K562 (cell line): Measurements from ENCODE around the gene BMI1. TPM values are rescaled to one million over a fixed set of nuclear protein-coding genes. Genes with fewer than 3 reads are reported as not detected.

ENCODE experiments used
- GATAD2B ChIP-seq: fragments of 450-650 bp; IDR thresholded peaks from 2 replicates; pipeline ENCODE4 v1.6.1; 2017; ENCODE audit warnings: mild to moderate bottlenecking, borderline replicate concordance
- SAFB2 ChIP-seq: fragments of 200-400 bp; formaldehyde crosslinking; IDR thresholded peaks from 2 replicates; pipeline ENCODE4 v1.6.1; 2018; ENCODE audit warnings: borderline replicate concordance, low read length, low read depth, moderate library complexity; ENCODE audit not compliant: severe bottlenecking
- TSC22D4 ChIP-seq: fragments of 450-650 bp; IDR thresholded peaks from 2 replicates; pipeline ENCODE4 v1.6.1; 2016; ENCODE audit warnings: missing genetic modification characterization, missing biosample characterization, control low read depth
- YY1 ChIP-seq, 3 experiments: IDR thresholded peaks; 2 replicates each; pipeline ENCODE4 v1.6.1; 2011; ENCODE audit warnings: low read length in 2 of 3, mild to moderate bottlenecking in 2 of 3, moderate library complexity in 2 of 3, borderline replicate concordance in 1 of 3, control low read depth in 1 of 3, low read depth in 1 of 3; ENCODE audit not compliant: insufficient read depth in 3 of 3, insufficient replicate concordance in 2 of 3, control insufficient read depth in 1 of 3, insufficient read length in 1 of 3; ENCODE audit errors: extremely low read depth in 1 of 3
- polyA plus RNA-seq, 8 experiments: library from polyadenylated mRNA; depleted of rRNA in 4 of 8; stranded (reverse) in 5 of 8; unstranded in 3 of 8; fragments of >200 nt; fragmentation: Nextera tagmentation in 2 of 8; fragmentation: Illumina TruSeq in 1 of 8; extraction: Ambion mirVana in 2 of 8; extraction: Trizol in 1 of 8; gene quantifications; 2 replicates each; pipeline versions ENCODE4 v1.2.1 to v1.2.3, GENCODE V29; 2011 to 2014; ENCODE audit warnings: inconsistent platforms in 1 of 8, missing spikeins in 1 of 8
- total RNA-seq, 7 experiments: library from RNA; depleted of rRNA in 6 of 7; stranded (reverse); fragments of >200 nt in 6 of 7; fragmentation: Illumina TruSeq in 2 of 7; extraction: Trizol in 2 of 7; gene quantifications; 2 replicates each; pipeline versions ENCODE4 v1.2.1 to v1.2.3, GENCODE V29; 2011 to 2021; ENCODE audit warnings: low replicate concordance in 1 of 7
- TF ChIP-seq, protein P1 (sequence below): fragments of 450-650 bp; IDR thresholded peaks from 2 replicates; pipeline ENCODE4 v1.6.1; 2016; ENCODE audit warnings: mild to moderate bottlenecking, moderate library complexity

Gene BMI1
- total and polyA plus RNA-seq, 9 of the 15 experiments (the other 6 are each of a cell fraction or from before 2014, with no cell fraction given) = 21.4 to 103 (median 70.8) TPM

DNA sequence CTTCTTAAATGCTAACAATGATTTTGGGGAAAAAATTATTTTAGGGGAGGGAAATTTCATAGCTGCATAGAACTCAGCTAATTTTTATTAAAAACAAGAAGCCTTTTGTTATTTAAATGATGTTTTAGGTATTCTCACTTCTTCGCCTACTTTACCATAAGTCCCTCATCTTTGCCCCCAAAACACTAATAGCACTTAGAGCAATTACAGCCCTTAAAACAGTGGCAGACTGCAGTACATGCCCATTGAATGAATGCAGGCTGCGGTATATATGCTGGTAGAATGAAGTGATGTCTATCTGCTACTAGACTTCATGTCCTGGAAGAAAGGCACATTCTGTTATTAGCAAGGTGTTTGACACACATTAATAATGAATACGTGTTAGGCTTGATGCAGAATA, 21.5 kb downstream of the BMI1 start (continued):
- TF ChIP-seq, protein P1, sequence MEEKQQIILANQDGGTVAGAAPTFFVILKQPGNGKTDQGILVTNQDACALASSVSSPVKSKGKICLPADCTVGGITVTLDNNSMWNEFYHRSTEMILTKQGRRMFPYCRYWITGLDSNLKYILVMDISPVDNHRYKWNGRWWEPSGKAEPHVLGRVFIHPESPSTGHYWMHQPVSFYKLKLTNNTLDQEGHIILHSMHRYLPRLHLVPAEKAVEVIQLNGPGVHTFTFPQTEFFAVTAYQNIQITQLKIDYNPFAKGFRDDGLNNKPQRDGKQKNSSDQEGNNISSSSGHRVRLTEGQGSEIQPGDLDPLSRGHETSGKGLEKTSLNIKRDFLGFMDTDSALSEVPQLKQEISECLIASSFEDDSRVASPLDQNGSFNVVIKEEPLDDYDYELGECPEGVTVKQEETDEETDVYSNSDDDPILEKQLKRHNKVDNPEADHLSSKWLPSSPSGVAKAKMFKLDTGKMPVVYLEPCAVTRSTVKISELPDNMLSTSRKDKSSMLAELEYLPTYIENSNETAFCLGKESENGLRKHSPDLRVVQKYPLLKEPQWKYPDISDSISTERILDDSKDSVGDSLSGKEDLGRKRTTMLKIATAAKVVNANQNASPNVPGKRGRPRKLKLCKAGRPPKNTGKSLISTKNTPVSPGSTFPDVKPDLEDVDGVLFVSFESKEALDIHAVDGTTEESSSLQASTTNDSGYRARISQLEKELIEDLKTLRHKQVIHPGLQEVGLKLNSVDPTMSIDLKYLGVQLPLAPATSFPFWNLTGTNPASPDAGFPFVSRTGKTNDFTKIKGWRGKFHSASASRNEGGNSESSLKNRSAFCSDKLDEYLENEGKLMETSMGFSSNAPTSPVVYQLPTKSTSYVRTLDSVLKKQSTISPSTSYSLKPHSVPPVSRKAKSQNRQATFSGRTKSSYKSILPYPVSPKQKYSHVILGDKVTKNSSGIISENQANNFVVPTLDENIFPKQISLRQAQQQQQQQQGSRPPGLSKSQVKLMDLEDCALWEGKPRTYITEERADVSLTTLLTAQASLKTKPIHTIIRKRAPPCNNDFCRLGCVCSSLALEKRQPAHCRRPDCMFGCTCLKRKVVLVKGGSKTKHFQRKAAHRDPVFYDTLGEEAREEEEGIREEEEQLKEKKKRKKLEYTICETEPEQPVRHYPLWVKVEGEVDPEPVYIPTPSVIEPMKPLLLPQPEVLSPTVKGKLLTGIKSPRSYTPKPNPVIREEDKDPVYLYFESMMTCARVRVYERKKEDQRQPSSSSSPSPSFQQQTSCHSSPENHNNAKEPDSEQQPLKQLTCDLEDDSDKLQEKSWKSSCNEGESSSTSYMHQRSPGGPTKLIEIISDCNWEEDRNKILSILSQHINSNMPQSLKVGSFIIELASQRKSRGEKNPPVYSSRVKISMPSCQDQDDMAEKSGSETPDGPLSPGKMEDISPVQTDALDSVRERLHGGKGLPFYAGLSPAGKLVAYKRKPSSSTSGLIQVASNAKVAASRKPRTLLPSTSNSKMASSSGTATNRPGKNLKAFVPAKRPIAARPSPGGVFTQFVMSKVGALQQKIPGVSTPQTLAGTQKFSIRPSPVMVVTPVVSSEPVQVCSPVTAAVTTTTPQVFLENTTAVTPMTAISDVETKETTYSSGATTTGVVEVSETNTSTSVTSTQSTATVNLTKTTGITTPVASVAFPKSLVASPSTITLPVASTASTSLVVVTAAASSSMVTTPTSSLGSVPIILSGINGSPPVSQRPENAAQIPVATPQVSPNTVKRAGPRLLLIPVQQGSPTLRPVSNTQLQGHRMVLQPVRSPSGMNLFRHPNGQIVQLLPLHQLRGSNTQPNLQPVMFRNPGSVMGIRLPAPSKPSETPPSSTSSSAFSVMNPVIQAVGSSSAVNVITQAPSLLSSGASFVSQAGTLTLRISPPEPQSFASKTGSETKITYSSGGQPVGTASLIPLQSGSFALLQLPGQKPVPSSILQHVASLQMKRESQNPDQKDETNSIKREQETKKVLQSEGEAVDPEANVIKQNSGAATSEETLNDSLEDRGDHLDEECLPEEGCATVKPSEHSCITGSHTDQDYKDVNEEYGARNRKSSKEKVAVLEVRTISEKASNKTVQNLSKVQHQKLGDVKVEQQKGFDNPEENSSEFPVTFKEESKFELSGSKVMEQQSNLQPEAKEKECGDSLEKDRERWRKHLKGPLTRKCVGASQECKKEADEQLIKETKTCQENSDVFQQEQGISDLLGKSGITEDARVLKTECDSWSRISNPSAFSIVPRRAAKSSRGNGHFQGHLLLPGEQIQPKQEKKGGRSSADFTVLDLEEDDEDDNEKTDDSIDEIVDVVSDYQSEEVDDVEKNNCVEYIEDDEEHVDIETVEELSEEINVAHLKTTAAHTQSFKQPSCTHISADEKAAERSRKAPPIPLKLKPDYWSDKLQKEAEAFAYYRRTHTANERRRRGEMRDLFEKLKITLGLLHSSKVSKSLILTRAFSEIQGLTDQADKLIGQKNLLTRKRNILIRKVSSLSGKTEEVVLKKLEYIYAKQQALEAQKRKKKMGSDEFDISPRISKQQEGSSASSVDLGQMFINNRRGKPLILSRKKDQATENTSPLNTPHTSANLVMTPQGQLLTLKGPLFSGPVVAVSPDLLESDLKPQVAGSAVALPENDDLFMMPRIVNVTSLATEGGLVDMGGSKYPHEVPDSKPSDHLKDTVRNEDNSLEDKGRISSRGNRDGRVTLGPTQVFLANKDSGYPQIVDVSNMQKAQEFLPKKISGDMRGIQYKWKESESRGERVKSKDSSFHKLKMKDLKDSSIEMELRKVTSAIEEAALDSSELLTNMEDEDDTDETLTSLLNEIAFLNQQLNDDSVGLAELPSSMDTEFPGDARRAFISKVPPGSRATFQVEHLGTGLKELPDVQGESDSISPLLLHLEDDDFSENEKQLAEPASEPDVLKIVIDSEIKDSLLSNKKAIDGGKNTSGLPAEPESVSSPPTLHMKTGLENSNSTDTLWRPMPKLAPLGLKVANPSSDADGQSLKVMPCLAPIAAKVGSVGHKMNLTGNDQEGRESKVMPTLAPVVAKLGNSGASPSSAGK = no peak
- no peak for TF ChIP-seq YY1 (IDR thresholded peaks at IDR 0.05; ENCODE audit: borderline replicate concordance in 1 of 3, control insufficient read depth in 1 of 3, extremely low read depth in 1 of 3, insufficient read depth in 3 of 3, insufficient read length in 1 of 3, insufficient replicate concordance in 2 of 3, low read depth in 1 of 3, low read length in 2 of 3)
- no peak for TF ChIP-seq GATAD2B
- no peak for TF ChIP-seq TSC22D4
- TF ChIP-seq SAFB2 = no peak
